IMR-90 (cell line): Measurements from ENCODE around the gene KLHL8. TPM values are rescaled to one million over a fixed set of nuclear protein-coding genes. Genes with fewer than 3 reads are reported as not detected.

Experiments used
- ATAC-seq: fragments of 200-7000 bp; cut with Tn5 transposase; 2 replicates; pipeline ENCODE4 v1.9.1; 2020; ENCODE audit warnings: low read depth, mild to moderate bottlenecking, moderate library complexity
- BruUV-seq: library from RNA; stranded (reverse); fragments of 400-500 nt; replicated peaks from 2 replicates; lab custom pipeline; 2021; lab: Mats Ljungman, UMichigan
- CTCF ChIA-PET: fragments of 300-600 bp; formaldehyde crosslinking; extraction: SDS; loops from one replicate; lab custom pipeline; 2021; ENCODE audit warnings: antibody characterized with exemption; lab: Yijun Ruan, JAX
- POLR2A ChIA-PET: fragments of 300-600 bp; sonication (Branson Sonifier 250); formaldehyde crosslinking; loops from one replicate; lab custom pipeline; 2022; ENCODE audit warnings: antibody characterized with exemption; ENCODE audit not compliant: unreplicated experiment; lab: Charles Lee
- DNase-seq: peaks from one replicate; pipeline ENCODE4 v3.0.0; 2013
- H2AFZ ChIP-seq: replicated peaks from 2 replicates; pipeline ENCODE3; 2013; ENCODE audit warnings: low read length, mild to moderate bottlenecking; ENCODE audit not compliant: poor library complexity
- H2AK5ac ChIP-seq: 2 replicates; pipeline ENCODE4 v1.6.1; 2013; ENCODE audit warnings: low read depth, low read length, inconsistent platforms
- H2AK9ac ChIP-seq: replicated peaks from 2 replicates; pipeline ENCODE3; 2013; ENCODE audit warnings: mild to moderate bottlenecking, low read depth, low read length, moderate library complexity; ENCODE audit not compliant: poor library complexity
- H2BK120ac ChIP-seq: 2 replicates; pipeline ENCODE4 v1.6.1; 2013; ENCODE audit warnings: low read depth, low read length, inconsistent platforms
- H2BK15ac ChIP-seq: 3 replicates; pipeline ENCODE4 v1.6.1; 2013; ENCODE audit warnings: low read depth, low read length, inconsistent platforms
- H2BK20ac ChIP-seq: 2 replicates; pipeline ENCODE4 v1.6.1; 2013; ENCODE audit warnings: low read depth, mild to moderate bottlenecking, inconsistent platforms, low read length, moderate library complexity
- H2BK5ac ChIP-seq: 2 replicates; pipeline ENCODE4 v1.6.1; 2013; ENCODE audit warnings: mild to moderate bottlenecking, low read depth, low read length, inconsistent platforms; ENCODE audit not compliant: poor library complexity, severe bottlenecking
- H3K14ac ChIP-seq: replicated peaks from 2 replicates; pipeline ENCODE4 v1.6.1; 2013; ENCODE audit warnings: low read depth, low read length, inconsistent platforms
- H3K18ac ChIP-seq: 2 replicates; pipeline ENCODE4 v1.6.1; 2013; ENCODE audit warnings: low read depth, low read length, control low read depth
- H3K23ac ChIP-seq: 2 replicates; pipeline ENCODE4 v1.6.1; 2013; ENCODE audit warnings: low read depth, low read length, inconsistent platforms
- H3K27ac ChIP-seq: 2 replicates; pipeline ENCODE4 v1.5.1; 2013; ENCODE audit warnings: mild to moderate bottlenecking, control low read depth, low read length; ENCODE audit not compliant: insufficient read depth
- H3K27me3 ChIP-seq: 2 replicates; pipeline ENCODE4 v1.6.1; 2013; ENCODE audit warnings: low read length; ENCODE audit not compliant: control insufficient read depth, insufficient read depth
- H3K36me3 ChIP-seq: 2 replicates; pipeline ENCODE4 v1.6.1; 2013; ENCODE audit warnings: low read length, mixed read lengths; ENCODE audit not compliant: control insufficient read depth, insufficient read depth
- H3K4ac ChIP-seq: 2 replicates; pipeline ENCODE4 v1.6.1; 2013; ENCODE audit warnings: low read depth, low read length, inconsistent platforms
- H3K4me1 ChIP-seq: 2 replicates; pipeline ENCODE4 v1.6.1; 2013; ENCODE audit warnings: low read length, mixed read lengths; ENCODE audit not compliant: control insufficient read depth, insufficient read depth
- H3K4me2 ChIP-seq: 2 replicates; pipeline ENCODE4 v1.6.1; 2013; ENCODE audit warnings: low read depth, mild to moderate bottlenecking, control low read depth, low read length, moderate library complexity
- H3K4me3 ChIP-seq: 2 replicates; pipeline ENCODE4 v1.5.1; 2013; ENCODE audit warnings: low read depth, mild to moderate bottlenecking, control low read depth, low read length, moderate library complexity; ENCODE audit not compliant: insufficient read depth
- H3K56ac ChIP-seq: 2 replicates; pipeline ENCODE4 v1.6.1; 2013; ENCODE audit warnings: low read length, inconsistent platforms; ENCODE audit not compliant: insufficient read depth; ENCODE audit errors: extremely low read depth
- H3K79me1 ChIP-seq, 2 experiments: 2 replicates each; pipeline ENCODE4 v1.6.1; 2013; ENCODE audit warnings: low read length in 2 of 2, inconsistent platforms in 1 of 2, low read depth in 1 of 2
- H3K9ac ChIP-seq: 2 replicates; pipeline ENCODE4 v1.6.1; 2013; ENCODE audit warnings: low read depth, low read length, control low read depth
- H3K9me1 ChIP-seq: 2 replicates; pipeline ENCODE4 v1.6.1; 2013; ENCODE audit warnings: low read length, inconsistent platforms; ENCODE audit not compliant: insufficient read depth
- H3K9me3 ChIP-seq: 2 replicates; pipeline ENCODE4 v1.6.1; 2013; ENCODE audit warnings: low read length; ENCODE audit not compliant: control insufficient read depth, insufficient read depth
- H4K20me1 ChIP-seq: 2 replicates; pipeline ENCODE4 v1.6.1; 2013; ENCODE audit warnings: low read length, inconsistent platforms; ENCODE audit not compliant: insufficient read depth
- H4K5ac ChIP-seq: 2 replicates; pipeline ENCODE4 v1.6.1; 2013; ENCODE audit warnings: mild to moderate bottlenecking, low read depth, low read length, control low read depth
- H4K8ac ChIP-seq, 2 experiments: 2 replicates each; pipeline ENCODE4 v1.6.1; 2013; ENCODE audit warnings: low read depth in 2 of 2, low read length in 2 of 2, control low read depth in 1 of 2, inconsistent platforms in 1 of 2
- H4K91ac ChIP-seq: 2 replicates; pipeline ENCODE4 v1.6.1; 2013; ENCODE audit warnings: low read depth, low read length, inconsistent platforms; ENCODE audit not compliant: insufficient read depth
- BHLHE40 ChIP-seq: fragments of 150-350 bp; IDR thresholded peaks from 2 replicates; pipeline ENCODE4 v1.6.1; 2016; ENCODE audit warnings: mild to moderate bottlenecking, low read depth, low read length
- CEBPB ChIP-seq: IDR thresholded peaks from 2 replicates; pipeline ENCODE4 v1.6.1; 2012; ENCODE audit warnings: low read depth, low read length, improper control_type of control experiment
- MXI1 ChIP-seq: IDR thresholded peaks from 2 replicates; pipeline ENCODE4 v1.6.1; 2012; ENCODE audit warnings: low read depth, mild to moderate bottlenecking, low read length, moderate library complexity, borderline replicate concordance
- POLR2A ChIP-seq: IDR thresholded peaks from 2 replicates; pipeline ENCODE4 v1.6.1; 2012; ENCODE audit warnings: mild to moderate bottlenecking, low read depth, low read length
- RCOR1 ChIP-seq: IDR thresholded peaks from 2 replicates; pipeline ENCODE4 v1.6.1; 2012; ENCODE audit warnings: mild to moderate bottlenecking, low read length, improper control_type of control experiment; ENCODE audit not compliant: insufficient replicate concordance
- RFX5 ChIP-seq: IDR thresholded peaks from 2 replicates; pipeline ENCODE4 v1.8.0; 2012; ENCODE audit warnings: low read depth, mild to moderate bottlenecking, low read length, moderate library complexity
- SMC3 ChIP-seq: fragments of 150-350 bp; IDR thresholded peaks from 2 replicates; pipeline ENCODE4 v1.6.1; 2016; ENCODE audit warnings: low read depth, mild to moderate bottlenecking, antibody characterized with exemption, low read length, moderate library complexity
- WGBS, 2 experiments: methylation state at CpG; one replicate each; pipeline versions ENCODE4 v1.1.5 to v1.1.7; 2013; ENCODE audit warnings: missing lambda C conversion rate in 2 of 2; ENCODE audit not compliant: insufficient read length in 1 of 2; ENCODE audit errors: extremely low coverage in 2 of 2; 5-methylcytosine and 5-hydroxymethylcytosine counted together
- dilution Hi-C: fragments of 300-500 bp; cut with HindIII; formaldehyde crosslinking; loops from one replicate; pipeline ENCODE4 v1.14.3; 2018; ENCODE audit warnings: low sequenced_read_pairs; ENCODE audit not compliant: unreplicated experiment
- in situ Hi-C: fragments of 300-500 bp; cut with MboI; formaldehyde crosslinking; loops from 3 replicates; pipeline ENCODE4 v1.14.3; 2019; ENCODE audit warnings: low sequenced_read_pairs, inconsistent platforms, mixed read lengths
- intact Hi-C: fragments of 100-400 bp; cut with micrococcal nuclease; formaldehyde crosslinking; loops from 2 replicates; pipeline ENCODE4 v1.10.0; 2022
- polyA plus RNA-seq, 3 experiments: library from polyadenylated mRNA; depleted of rRNA; stranded (reverse); fragments of >200 nt; gene quantifications; 2 replicates each; pipeline ENCODE4 v1.2.3, GENCODE V29; 2012; ENCODE audit warnings: low replicate concordance in 1 of 3
- total RNA-seq: library from RNA; depleted of rRNA; stranded (reverse); fragments of >200 nt; gene quantifications from 2 replicates; pipeline ENCODE4 v1.2.3, GENCODE V29; 2012
- TF ChIP-seq, protein P1 (sequence below): conservative IDR thresholded peaks from 2 replicates; pipeline ENCODE4 v1.5.1; 2012; ENCODE audit warnings: mild to moderate bottlenecking, low read depth, low read length, improper control_type of control experiment

The KLHL8 gene
- total and polyA plus RNA-seq, 2 of the 4 experiments (the other 2 are of a cell fraction): 3.1 to 9.5 TPM

DNA sequence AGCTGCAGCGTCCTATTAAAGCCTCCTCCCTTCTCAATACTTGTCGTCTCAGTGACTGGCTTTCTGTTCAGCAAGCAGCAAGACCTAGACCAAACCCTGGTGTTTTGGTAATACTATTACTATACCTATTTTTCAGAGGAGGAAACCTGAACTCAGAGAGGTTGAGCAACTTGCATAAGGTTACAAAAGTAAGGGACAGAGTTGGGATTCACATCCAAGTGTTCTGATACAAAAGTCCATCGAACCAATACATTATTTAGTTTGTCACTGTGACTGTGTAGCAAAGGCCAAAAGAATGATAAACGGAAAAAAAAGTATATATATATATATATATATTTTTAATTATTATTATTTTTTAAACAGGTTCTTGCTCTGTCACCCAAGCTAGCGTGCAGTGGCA lies 29.9 kb upstream of the KLHL8 start:
- no CpG with 5 or more reads among the region's 5 CpGs for WGBS, 2 experiments
- in situ Hi-C loops (no loop called here), dilution Hi-C loops (no loop called here)

More for the DNA sequence above, 29.9 kb upstream of the KLHL8 start:
- TF ChIP-seq RCOR1 (no peak), RFX5 (no peak), MXI1 (no peak), BHLHE40 (no peak), SMC3 (no peak), CEBPB (no peak), POLR2A (no peak)
- TF ChIP-seq, protein P1, sequence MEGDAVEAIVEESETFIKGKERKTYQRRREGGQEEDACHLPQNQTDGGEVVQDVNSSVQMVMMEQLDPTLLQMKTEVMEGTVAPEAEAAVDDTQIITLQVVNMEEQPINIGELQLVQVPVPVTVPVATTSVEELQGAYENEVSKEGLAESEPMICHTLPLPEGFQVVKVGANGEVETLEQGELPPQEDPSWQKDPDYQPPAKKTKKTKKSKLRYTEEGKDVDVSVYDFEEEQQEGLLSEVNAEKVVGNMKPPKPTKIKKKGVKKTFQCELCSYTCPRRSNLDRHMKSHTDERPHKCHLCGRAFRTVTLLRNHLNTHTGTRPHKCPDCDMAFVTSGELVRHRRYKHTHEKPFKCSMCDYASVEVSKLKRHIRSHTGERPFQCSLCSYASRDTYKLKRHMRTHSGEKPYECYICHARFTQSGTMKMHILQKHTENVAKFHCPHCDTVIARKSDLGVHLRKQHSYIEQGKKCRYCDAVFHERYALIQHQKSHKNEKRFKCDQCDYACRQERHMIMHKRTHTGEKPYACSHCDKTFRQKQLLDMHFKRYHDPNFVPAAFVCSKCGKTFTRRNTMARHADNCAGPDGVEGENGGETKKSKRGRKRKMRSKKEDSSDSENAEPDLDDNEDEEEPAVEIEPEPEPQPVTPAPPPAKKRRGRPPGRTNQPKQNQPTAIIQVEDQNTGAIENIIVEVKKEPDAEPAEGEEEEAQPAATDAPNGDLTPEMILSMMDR: no peak
- no peak overlapping the region for H3K23ac ChIP-seq
- no peak for DNase-seq
- no peaks in the 10 kb centered on the region for H3K4me1 ChIP-seq
- H2BK5ac ChIP-seq: no peak overlapping the region
- no peak overlapping the region for H4K8ac ChIP-seq
- BruUV-seq: no TSS peak
- no peaks in the 10 kb centered on the region for H3K9me3 ChIP-seq
- no peaks in the 10 kb centered on the region for H3K27me3 ChIP-seq
- POLR2A ChIA-PET: no interaction called here
- H3K9me1 ChIP-seq: no peaks in the 10 kb centered on the region
- no peak overlapping the region for H2AFZ ChIP-seq
- no peak overlapping the region for H3K4ac ChIP-seq
- no peak overlapping the region for H3K14ac ChIP-seq
- intact Hi-C loops: no loop called here
- H2AK9ac ChIP-seq: no peak overlapping the region
- ATAC-seq: no peak
- no peak overlapping the region for H4K91ac ChIP-seq
- H3K4me2 ChIP-seq: no peak overlapping the region
- no peaks in the 10 kb centered on the region for H3K79me1 ChIP-seq
- no peak overlapping the region for H3K18ac ChIP-seq
- CTCF ChIA-PET: interaction anchor here (0.7 kb wide), 1 partner anchor 80 kb away, joined by 3 read pairs; no protein-coding TSS in a partner anchor
- no peak overlapping the region for H3K27ac ChIP-seq
- H2BK120ac ChIP-seq: no peak overlapping the region
- no peak overlapping the region for H3K56ac ChIP-seq
- no peak overlapping the region for H3K4me3 ChIP-seq
- no peaks in the 10 kb centered on the region for H4K20me1 ChIP-seq
- H3K36me3 ChIP-seq: no peaks in the 10 kb centered on the region
- H2BK15ac ChIP-seq: no peak overlapping the region
- H2BK20ac ChIP-seq: no peak overlapping the region
- no peak overlapping the region for H3K9ac ChIP-seq
- H2AK5ac ChIP-seq: no peak overlapping the region
- no peak overlapping the region for H4K5ac ChIP-seq
